Measurements from ENCODE around the gene ZC3H12C. TPM values are rescaled to one million over a fixed set of nuclear protein-coding genes. Genes with fewer than 3 reads are reported as not detected.

The ZC3H12C gene
- total and polyA plus RNA-seq, 10 of the 15 experiments (the other 5 are each of a cell fraction or from before 2014, with no cell fraction given), result 0.31 to 31.0 (median 3.7) TPM

DNA sequence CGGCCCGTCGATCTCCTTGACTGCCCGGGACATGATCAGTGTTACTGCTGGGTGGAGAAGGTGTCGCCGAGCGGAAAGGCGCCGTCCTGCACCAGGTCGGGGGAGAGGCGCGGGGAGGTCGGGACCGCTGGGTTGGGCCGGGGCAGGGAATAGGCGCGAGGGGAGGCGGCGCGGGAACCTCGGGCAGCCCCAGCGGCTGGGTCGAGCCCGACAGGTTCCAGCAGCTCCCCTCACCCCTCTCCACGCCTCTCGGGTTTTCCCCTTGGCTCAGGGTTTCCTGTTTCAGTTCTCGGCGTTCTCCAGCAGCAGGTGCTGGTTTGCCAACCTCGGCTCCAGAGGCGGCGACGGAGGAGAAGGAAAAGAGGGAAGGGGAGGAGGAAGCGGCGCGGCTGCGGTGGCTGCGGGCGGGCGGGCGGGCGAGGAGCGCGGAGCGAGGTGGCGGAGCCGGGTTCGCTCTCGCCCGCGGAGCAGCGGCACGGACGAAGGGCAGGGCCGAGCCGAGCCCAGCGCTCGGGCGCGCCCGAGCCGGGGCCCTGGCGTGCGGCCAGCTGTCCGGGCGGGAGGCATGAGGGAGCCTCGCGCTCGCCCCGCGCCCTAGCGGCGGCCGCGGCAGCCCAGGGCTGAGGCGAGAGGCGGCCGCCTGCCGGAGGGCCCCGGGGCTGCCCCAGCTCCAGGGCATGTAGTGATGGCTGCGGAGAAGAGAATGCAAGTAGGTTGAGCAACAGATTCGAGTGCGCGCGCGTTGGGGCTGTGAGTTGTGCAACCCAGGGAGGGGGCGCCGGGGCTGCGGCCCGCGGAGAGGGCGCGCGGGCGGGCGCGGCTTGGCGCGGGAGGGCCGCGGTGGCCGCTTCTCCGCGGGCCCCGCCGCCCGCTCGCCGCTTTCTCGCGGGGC lies at the start of gene ZC3H12C (continued):
- TF ChIP-seq NFYA (IDR thresholded peaks at IDR 0.05; ENCODE audit: borderline replicate concordance, low read depth, low read length) (no peak), CHD4 (IDR thresholded peaks at IDR 0.05) (no peak), ZBED1 (IDR thresholded peaks at IDR 0.05; ENCODE audit: borderline replicate concordance) (no peak), CHD2 (IDR thresholded peaks at IDR 0.05; ENCODE audit: borderline replicate concordance, low read depth, low read length) (peak; percentile 91), PML (IDR thresholded peaks at IDR 0.05; ENCODE audit: low read length) (no peak), NFXL1 (IDR thresholded peaks at IDR 0.05; ENCODE audit: borderline replicate concordance) (no peak), SREBF1 (IDR thresholded peaks at IDR 0.05; ENCODE audit: low read length) (no peak), IKZF1 (conservative IDR thresholded peaks at IDR 0.05) (peak; percentile 98), PAX5 (IDR thresholded peaks at IDR 0.05; ENCODE audit: borderline replicate concordance, low read depth, low read length) (peak; percentile 85), KLF5 (IDR thresholded peaks at IDR 0.05; ENCODE audit: partially characterized antibody) (no peak), RCOR1 (conservative IDR thresholded peaks at IDR 0.05; ENCODE audit: low read depth, low read length) (0 out of 2 replicates have a peak, but pooled peaks have one; percentile 24), NFIC (IDR thresholded peaks at IDR 0.05; ENCODE audit: low read depth, low read length) (no peak), TAF1 (IDR thresholded peaks at IDR 0.05; ENCODE audit: borderline replicate concordance, low read depth, low read length) (peak; percentile 74)
- TF ChIP-seq, protein P1, sequence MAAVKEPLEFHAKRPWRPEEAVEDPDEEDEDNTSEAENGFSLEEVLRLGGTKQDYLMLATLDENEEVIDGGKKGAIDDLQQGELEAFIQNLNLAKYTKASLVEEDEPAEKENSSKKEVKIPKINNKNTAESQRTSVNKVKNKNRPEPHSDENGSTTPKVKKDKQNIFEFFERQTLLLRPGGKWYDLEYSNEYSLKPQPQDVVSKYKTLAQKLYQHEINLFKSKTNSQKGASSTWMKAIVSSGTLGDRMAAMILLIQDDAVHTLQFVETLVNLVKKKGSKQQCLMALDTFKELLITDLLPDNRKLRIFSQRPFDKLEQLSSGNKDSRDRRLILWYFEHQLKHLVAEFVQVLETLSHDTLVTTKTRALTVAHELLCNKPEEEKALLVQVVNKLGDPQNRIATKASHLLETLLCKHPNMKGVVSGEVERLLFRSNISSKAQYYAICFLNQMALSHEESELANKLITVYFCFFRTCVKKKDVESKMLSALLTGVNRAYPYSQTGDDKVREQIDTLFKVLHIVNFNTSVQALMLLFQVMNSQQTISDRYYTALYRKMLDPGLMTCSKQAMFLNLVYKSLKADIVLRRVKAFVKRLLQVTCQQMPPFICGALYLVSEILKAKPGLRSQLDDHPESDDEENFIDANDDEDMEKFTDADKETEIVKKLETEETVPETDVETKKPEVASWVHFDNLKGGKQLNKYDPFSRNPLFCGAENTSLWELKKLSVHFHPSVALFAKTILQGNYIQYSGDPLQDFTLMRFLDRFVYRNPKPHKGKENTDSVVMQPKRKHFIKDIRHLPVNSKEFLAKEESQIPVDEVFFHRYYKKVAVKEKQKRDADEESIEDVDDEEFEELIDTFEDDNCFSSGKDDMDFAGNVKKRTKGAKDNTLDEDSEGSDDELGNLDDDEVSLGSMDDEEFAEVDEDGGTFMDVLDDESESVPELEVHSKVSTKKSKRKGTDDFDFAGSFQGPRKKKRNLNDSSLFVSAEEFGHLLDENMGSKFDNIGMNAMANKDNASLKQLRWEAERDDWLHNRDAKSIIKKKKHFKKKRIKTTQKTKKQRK (IDR thresholded peaks at IDR 0.05; ENCODE audit: low read depth, low read length), result no peak
- TF ChIP-seq, protein P2, sequence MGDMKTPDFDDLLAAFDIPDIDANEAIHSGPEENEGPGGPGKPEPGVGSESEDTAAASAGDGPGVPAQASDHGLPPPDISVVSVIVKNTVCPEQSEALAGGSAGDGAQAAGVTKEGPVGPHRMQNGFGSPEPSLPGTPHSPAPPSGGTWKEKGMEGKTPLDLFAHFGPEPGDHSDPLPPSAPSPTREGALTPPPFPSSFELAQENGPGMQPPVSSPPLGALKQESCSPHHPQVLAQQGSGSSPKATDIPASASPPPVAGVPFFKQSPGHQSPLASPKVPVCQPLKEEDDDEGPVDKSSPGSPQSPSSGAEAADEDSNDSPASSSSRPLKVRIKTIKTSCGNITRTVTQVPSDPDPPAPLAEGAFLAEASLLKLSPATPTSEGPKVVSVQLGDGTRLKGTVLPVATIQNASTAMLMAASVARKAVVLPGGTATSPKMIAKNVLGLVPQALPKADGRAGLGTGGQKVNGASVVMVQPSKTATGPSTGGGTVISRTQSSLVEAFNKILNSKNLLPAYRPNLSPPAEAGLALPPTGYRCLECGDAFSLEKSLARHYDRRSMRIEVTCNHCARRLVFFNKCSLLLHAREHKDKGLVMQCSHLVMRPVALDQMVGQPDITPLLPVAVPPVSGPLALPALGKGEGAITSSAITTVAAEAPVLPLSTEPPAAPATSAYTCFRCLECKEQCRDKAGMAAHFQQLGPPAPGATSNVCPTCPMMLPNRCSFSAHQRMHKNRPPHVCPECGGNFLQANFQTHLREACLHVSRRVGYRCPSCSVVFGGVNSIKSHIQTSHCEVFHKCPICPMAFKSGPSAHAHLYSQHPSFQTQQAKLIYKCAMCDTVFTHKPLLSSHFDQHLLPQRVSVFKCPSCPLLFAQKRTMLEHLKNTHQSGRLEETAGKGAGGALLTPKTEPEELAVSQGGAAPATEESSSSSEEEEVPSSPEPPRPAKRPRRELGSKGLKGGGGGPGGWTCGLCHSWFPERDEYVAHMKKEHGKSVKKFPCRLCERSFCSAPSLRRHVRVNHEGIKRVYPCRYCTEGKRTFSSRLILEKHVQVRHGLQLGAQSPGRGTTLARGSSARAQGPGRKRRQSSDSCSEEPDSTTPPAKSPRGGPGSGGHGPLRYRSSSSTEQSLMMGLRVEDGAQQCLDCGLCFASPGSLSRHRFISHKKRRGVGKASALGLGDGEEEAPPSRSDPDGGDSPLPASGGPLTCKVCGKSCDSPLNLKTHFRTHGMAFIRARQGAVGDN (IDR thresholded peaks at IDR 0.05), result peak; percentile 46; the same call in 1 of the 2 replicates
- TF ChIP-seq, protein P3, sequence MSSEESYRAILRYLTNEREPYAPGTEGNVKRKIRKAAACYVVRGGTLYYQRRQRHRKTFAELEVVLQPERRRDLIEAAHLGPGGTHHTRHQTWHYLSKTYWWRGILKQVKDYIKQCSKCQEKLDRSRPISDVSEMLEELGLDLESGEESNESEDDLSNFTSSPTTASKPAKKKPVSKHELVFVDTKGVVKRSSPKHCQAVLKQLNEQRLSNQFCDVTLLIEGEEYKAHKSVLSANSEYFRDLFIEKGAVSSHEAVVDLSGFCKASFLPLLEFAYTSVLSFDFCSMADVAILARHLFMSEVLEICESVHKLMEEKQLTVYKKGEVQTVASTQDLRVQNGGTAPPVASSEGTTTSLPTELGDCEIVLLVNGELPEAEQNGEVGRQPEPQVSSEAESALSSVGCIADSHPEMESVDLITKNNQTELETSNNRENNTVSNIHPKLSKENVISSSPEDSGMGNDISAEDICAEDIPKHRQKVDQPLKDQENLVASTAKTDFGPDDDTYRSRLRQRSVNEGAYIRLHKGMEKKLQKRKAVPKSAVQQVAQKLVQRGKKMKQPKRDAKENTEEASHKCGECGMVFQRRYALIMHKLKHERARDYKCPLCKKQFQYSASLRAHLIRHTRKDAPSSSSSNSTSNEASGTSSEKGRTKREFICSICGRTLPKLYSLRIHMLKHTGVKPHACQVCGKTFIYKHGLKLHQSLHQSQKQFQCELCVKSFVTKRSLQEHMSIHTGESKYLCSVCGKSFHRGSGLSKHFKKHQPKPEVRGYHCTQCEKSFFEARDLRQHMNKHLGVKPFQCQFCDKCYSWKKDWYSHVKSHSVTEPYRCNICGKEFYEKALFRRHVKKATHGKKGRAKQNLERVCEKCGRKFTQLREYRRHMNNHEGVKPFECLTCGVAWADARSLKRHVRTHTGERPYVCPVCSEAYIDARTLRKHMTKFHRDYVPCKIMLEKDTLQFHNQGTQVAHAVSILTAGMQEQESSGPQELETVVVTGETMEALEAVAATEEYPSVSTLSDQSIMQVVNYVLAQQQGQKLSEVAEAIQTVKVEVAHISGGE (CRISPR knock-in tag; IDR thresholded peaks at IDR 0.05), result no peak
